HS-27A (cell line): Measurements from ENCODE around the gene MOB3B.

Source experiments
- DNase-seq: peaks from one replicate; pipeline ENCODE4 v3.0.0-alpha.2; 2012; ENCODE audit warnings: low read depth, missing footprints

The MOB3B gene

DNA sequence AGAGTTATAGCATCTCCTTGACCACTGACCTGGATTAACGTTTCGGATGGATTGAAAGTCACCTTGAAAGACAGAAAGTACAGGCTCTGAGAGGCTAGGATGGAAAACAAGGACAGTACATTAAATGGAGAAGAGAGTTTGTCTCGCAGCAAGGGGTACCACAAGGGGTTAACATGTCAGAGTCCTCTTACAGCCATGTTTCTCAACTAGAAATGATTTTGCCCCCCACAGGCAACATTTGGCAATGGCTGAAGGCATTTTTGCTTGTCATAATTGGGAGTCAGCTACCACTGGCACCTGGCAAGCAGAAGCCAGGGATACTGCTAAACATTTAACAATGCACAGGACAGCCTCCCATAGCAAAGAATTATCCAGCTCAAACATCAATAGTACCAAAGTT, 141.9 kb downstream of the MOB3B start:
- no peak for DNase-seq

DNA sequence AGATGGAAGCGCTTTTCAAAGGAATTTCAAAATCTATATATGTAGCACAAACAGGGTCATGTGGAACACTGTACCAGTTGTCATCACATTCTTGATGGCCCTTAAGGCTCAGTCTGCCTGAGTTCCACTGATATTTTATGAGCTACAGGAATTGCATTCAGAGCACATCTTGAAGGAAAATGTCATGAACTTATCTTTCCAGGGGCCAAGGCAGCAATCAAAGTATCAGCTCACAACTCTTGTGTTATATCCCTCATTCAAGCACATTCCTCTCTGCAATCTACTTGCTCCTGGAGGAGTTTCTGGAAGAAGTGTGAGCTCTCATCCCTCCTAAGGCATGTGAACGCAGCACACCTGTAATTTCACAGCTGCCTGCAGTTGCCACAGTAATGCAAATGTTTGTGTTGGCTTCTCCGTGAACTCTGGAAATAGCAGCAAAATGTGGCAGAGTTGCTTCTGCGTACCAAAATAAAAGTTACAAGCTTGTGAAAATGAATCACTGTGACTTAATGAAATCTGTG, 143.0 kb downstream of the MOB3B start:
- no peak for DNase-seq

DNA sequence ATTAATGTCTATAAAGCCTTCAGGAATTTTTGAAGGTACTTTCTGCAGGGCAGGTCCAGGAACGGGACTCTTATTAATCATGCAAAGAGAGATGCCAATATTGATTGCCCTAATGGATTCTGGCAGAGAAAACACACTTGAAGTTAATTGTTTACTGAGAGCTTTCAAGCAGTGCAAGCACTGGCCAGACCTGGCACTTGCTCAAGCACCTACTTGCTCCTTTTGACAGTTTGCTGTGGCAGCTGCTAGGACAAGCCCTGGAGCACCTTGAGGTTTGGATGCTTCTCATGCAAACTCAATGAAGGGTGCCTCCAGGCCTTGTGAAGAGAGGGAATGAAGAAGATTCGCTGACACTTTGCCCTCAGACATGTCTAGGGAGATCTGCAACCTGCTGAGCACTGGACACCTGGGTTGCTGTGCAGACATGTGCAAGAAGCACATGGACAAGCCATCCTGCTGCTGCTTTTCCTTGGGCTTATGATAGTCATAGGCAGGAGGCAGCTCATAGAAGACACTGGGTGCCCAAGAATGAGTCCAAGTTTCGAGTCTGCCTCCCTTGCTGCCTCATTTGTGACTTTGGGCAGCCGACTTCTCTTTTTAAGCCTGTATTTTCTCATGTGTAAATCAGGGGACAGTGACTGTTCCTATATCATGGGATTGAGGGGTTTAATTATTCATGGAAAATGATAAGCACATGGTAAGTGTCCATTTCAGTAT, 143.8 kb downstream of the MOB3B start:
- no peak for DNase-seq

DNA sequence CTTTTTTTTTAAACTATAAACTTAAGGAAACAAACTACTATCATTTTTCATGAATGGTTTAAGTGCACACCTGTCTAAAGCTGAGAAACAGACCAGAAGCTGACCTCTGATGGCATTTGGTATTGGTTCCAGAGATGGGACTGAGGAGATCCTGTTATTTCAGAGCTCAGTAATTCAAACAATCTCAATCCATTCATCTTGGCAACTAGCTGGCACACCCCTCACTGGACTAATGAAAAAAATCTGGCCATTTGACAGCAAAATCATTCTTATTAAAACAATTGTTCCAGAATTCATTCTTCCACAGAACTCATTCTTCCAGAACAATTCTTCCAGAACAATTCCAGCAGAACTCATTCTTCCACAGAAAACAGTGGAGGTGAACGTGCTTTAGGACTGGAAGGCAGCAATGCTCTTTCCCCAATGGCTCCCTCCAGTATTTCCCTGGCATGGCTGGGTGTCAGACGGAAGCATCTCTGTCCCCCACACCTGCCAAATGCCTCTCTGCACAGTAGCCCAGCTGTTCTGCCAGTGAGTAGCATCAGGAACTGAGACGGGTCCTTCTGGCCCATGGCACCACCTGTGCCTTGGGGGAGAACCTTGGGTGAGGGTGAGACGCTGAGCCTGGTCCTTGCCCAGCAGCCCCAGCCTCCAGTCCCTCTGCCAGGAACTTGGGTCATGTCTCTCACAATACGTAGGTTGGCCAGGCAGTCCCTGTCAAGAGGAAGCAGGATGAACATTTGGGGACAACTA, 145.2 kb downstream of the MOB3B start:
- no peak for DNase-seq

DNA sequence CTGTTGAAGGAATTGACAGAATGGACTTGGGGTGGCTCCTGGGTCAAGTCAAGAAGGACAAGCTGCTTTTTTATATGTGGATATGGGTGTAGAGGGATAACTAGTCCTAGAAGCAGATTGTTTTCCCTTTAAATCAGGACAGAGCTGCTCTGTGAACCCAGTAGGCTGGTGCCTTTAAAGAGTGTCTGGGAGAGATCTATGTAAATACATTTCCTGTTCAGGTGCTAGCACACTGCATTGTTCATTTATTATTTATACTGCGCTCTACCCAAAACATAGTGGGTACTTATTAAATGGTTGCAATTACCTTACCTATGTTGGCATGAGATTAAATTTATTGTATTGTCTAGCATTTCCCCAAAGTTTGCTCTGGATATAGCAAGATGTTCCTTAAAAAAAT, 146.1 kb downstream of the MOB3B start:
- no peak for DNase-seq

DNA sequence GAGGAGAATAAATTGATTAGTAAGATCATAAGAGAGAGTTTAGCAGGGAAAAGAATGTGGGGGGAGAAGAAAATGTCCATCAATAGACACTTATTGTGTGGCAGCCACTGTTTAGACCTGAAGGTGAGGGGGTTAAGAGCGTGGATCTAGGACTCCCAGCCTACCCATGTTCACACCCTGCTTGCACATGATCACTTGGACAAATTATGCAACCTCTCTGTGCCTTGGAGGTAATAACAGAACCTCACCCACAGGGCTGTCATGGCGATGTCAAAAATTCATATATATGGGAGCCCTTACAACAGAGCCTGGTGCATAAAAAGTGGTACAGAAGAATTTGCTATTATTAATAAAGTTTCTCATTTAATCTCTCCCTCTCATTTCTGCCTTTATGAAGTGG, 146.6 kb downstream of the MOB3B start:
- DNase-seq: no peak

DNA sequence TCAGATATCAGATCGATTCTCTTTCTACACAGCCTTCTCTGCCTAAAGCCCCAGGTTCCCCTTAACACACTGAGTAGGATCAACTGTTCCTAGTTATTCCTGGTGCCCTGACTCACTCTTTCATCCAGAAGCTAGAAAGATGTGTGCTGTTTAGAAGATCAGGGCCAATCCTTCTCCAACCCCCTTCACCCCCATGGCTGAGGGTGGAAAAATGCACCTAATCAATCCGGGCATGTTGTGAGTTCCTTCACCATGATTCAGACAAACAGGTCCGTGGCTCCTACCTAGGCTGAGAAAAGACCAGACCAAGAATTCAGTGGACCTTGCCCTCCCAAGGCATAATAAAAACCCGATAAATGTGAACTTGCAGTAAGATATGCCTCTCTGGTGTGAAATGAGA, 147.3 kb downstream of the MOB3B start:
- no peak for DNase-seq

DNA sequence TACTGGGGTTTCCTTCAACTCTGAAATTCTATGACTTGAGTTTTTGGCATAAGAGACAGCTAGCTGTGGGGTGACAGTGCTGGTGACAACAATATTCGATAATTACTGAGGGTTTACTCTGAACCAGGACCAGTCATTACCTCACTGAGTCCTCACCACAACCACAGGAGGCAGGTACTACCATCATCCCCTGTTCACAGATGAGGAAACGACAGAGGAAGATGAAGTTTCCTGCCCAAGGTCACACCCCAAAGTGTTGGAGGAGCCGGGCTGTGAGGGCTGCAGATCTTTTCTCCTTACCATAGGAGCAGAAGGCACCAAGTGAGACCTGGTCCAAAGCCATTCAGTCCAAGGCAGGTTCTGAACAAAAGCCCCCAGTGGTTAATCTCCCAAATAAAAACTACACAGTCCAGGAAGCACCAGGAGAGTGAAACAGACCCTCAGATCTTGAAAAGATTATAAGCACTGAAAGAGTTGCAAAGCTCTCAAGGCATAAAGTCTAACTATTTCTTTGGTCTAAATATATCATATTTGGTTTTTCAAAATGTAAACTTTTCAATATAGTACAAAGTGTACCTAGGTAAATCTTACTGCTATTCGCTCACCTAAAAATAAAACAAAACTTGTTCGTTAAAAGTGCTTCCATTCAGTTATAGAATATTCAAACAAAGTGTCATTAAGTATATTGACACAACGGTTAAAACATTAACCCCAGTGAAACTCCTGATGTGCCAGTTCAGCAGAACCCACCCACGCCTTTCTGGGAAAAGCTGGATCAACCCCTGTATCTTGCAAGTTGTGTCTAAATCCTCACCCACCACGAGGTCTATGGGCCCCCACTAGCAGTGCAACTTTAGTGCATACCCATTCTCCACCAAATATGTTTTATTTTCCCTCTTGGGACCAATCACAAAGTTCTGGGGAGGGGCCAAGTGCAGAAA, 150.0 kb downstream of the MOB3B start:
- no peak for DNase-seq

DNA sequence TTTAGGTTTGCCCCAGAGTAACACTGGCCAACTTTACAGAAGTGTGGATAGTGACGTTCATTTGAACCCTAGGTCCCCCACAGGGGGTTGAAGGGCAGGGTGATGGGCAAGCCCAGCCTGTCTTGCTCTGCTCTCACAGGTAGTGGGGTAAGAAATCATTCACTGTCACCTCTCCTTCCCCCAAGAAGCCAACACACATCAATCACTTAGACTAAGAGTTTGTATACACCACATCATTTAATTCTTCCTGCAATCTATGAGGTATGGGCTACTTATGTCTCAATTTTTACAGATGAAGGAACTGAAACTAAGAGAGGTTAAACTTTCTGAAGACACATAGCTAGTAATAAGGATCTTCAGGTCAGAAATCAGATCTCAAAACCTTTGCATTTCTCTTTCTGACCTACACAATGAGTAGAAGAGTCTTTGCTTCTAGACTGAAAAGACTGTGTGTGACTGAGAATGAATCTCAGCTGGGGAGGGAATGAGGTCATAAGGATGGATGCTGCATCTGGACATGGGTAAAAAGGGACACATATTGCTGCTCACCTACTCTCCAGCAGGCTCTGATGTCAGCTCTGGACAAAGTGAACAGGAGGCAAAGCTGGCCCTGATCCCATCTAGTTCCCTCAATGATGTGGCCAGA, 151.7 kb downstream of the MOB3B start:
- DNase-seq: no peak

DNA sequence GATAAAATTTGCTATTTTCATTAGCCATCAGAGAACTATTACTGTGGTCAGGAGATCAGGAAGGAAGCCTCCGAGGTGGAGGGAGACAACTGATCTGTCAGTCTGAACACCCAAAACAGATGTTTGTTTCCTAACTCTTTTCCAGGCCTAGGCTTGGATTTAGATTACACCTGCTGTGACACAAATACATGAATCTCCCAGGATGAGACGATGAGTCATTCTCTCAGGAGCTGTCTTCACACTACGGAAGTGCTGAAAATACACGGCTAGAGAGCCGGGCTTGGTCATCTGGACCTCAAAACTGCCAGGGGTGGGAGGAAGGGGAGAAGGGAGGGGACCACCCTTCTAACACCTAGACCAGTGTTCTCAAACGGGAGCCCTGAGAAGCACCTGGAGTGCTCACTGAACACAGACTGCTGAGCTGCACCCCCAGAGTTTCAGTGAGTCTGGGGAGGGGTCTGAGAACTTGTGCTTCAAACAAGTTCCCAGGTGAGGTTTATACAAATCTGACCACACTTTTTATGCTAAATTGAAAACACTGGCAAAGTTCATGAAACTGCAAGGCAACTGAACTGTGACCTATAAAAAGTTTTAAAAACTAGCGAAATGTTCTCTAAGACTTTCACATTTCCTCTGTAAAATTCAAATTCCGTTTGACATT, 152.3 kb downstream of the MOB3B start:
- no peak for DNase-seq

DNA sequence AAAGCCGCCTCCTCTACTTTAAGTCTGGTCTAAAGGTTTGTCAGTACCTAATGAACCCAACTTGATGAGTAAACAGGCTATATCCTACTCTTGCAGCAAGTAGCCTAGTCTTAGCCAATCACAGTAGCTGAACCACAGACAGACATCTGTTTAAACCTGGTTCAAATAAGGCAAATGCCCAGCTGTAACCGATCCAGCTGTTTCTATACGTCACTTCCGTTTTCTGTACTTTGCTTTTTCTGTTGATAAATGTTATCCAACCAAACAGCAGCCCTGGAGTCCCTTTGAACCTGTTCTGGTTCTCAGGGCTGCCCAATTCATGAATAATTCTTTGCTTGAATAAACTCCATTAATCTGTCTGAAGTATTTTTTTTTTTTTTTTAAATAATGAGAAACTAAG, 155.8 kb downstream of the MOB3B start:
- no peak for DNase-seq

DNA sequence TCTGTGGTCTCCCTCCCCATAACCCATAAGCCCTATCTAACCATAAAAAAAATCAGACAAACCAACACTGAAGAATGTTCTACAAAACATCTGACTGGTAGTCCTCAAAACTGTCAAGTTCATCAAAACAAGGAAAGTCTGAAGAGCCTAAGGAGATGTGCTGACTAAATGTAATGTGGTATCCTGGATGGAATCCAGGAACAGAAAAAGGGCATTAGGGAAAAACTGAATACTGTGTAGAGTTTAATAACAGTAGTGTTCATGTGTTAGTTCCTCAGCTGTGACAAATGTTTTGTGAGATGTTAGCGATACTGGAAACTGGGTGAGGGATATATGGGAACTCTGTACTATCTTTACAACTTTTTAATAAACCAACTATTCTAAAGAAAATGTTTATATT, 157.0 kb downstream of the MOB3B start:
- no peak for DNase-seq

DNA sequence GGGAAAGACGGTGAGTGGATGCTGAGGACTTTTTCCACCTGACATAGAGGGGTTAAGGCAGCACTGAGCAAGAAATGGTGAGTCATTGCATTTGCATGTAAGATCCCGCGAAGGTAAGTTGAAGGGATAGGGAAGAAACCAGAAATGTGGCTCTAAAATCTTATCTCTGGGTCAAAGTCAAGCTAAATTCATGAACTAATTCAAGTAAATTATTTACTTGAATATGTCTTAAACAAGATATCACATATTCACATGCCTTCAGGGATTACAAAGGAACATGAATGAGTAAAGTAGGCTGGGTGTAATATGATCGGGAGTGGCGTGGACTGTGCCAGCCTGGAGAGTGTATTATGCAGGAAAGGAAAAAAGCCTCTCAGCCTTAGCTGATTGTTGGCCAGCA, 158.2 kb downstream of the MOB3B start:
- DNase-seq: no peak

DNA sequence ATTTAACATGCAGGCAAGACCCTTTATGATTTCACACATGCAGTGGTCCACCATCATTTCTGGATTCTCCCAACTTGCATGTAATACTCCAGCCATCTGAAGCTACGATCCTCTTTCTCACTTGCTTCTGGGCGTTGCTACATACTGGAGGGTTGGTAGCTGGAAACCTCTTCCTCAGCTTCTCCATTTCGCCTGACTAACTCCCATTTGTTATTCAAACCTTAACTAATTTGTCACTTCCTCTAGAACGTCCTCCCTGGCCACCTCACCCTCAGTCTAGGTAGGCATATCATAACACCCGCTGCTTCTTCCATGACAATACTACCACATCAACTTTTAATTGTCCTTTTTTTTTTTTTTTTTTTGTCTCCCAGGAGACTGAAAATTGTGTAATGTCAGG, 160.0 kb downstream of the MOB3B start:
- no peak for DNase-seq

DNA sequence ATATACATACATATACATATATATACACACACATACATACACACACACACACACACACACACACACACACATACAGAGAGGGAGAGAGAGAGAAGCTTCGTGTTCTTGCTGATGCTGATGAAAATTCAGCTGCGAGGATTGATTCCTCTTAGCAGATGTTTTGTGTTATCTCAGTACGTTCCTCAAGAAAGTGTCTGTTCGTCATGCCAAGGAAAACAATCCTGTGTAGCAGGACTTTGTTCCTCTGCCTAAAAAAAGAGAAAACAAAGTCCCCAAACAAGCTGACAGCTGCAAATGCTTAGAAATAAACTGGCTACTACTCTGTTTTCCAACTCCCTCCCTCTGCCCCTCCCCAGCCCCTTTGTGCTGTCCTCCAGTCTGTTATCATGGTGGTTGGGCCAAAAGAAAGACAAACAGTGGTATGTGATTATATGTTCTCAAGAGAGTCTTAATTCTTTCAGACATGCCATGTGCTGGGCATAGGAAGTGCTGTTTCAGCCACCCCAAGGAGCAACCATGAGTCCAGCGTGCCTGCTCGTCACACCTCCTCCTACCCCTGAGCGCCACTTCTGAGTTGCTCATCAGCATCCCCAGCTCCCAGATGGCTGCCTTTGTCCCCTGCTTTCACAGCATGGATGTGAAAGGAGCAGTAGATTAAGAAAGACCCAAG, 161.2 kb downstream of the MOB3B start:
- no peak for DNase-seq

DNA sequence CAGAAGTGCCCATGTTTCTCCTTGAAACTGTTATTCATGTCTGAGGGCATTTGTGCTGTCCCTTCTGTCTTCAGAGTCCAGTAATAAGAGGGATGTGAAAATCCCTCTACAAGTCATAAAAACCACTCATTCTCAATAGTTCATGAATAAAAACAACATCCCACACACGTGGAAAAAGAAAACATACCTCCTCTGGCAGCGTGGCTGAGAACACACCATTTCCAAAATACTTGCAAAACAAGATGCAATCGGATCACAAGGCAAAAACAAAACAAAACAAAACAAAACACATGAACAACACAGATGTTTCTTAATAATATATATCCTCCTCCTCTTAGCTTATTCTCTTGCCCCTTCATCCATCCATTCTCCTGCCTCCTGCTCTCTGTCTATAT, 161.7 kb downstream of the MOB3B start:
- DNase-seq: no peak

DNA sequence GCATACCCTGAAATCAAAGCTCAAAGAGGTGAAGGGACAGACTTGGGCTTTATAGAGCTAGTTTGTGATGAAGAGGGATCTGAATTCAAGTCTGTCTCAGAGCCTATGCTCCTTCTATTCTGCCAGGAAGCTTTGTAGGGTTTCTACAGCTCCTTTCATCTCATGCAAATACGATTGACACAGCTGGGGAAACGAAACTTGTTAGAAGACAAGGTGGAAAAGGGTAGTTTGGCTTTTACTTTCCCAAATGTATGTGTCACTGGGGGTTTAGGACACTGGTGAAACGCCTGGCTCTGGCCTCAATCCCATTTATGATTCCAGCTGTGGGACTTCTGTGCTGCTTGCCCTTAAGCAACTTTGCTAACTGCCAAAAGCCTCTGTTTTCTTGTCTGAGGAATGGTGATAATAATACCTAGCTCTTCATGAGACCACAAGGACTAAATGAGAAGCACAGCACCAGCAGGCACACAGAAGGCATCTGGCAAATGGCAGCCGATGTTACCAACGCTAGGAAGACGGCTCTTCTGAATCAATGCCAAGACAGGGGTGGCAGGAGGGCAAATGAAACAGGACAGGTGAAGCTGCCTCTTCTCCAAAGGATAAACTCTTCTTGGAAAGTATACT, 162.3 kb downstream of the MOB3B start:
- DNase-seq: no peak

DNA sequence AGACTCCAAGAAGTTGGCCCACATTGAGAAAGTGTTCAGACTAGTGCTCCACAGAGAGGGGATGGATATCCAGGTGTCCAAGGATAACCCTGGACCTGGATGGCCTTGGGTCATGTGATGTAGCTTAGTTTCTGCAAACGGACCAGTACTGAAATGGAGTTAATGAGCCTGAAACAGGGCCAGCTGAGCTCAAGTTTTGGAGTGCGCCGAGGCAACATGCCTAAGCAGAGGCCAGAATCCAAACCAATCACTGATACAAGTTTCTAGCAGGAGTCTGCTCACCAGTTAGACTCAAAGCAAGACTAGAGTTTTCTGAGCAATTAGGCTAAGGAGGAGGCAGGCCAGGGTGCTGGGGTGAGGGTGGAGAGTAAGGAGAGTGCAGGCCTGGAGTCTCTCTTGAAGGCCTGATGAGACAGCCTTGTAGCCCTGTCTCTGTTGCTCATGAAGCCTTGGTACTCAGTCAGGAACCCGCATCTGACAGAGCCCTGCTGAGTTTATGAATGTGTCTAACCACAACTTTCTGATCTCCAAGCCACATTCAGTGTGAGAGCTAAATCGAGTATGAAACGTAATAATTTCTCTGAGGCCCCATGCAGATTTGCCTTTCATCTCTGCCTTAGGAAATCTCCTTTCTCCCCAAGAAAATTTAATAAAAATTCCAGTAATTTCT, 163.8 kb downstream of the MOB3B start:
- no peak for DNase-seq

DNA sequence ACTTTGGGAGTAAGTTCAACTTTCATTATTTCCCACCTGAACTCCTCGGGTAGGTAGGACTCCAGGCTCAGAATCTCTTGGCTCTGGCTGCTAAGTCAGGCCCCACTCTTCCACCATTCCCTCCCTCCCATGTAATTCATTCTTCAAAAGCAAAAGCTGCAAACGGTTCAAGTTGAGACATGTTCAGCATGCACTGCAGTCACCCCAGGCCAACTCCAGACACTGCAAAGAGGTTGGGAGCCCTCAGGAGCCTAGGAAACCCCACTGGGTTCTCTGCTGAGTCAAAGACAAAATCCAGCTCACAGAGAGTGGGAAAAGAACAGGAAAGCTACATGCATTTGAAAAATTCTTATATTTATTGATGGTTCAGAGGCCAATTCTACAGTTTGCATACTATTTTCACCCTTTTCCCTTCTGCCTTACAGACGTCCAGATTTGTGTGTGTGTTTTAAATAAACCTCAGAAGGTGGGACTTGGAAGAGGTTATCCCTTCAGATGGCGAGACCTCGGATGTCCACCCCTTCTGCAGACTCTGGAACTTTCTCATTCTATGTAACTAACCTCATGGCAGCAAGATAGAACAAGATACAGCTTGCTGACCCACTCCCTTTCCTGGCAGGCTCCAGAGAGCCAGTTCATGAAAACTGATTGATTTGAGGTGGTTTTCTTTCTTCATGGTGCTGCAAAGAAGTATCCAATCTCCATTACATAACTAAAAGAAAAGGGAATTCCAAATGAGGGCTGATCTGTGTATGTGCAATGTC, 167.0 kb downstream of the MOB3B start:
- no peak for DNase-seq
